HG03432 (cell line): ENCODE results near the gene VPS37B.

Experiments
- ATAC-seq: cut with Tn5 transposase; IDR thresholded peaks from one replicate; pipeline ENCODE4 v1.9.1; 2021; ENCODE audit warnings: mild to moderate bottlenecking, moderate library complexity; ENCODE audit not compliant: unreplicated experiment

Gene VPS37B

DNA sequence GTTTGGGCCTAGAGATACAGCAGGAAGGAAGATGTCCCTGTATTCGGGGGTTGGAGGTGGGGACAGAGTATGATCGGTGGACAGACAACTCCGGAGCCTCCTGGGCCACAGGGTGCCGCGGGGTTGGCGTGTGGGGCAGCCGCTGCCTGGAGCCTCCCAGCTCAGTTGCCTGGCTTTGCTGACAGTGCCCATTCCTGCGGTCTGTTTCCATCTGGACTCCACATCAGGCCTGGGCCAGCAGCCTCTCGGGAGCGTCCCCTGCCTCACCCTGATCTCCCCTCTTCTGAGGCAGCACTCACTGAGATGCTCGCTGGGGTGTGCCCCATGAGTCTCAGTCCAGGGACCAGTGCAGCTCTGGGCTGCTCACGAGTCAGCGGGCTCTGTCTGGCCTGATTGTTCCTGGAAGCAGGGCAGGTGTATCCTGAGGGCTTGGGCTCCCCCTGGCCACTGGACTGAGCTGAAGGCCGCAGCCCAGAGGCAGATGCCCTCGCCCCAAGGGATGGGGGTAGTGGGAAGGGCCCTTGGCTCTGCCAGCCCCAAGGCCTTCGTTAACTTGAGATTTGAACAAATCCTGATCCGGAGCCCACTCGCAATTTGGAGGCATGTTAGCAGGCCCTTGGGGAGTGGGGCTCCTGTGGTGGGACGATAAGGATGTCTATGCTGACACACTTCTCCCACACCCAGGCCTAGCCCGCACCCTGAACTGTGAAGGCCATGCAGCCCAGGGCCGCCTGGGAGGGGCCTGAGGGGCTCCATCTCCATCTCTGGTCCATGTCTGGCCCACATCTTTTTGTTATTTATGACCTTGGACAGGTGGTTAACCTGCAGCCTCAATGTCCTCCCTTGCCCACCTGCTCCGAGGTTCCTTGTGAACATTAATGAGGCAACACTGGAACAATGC lies 53.2 kb downstream of the VPS37B start:
- no peak for ATAC-seq

DNA sequence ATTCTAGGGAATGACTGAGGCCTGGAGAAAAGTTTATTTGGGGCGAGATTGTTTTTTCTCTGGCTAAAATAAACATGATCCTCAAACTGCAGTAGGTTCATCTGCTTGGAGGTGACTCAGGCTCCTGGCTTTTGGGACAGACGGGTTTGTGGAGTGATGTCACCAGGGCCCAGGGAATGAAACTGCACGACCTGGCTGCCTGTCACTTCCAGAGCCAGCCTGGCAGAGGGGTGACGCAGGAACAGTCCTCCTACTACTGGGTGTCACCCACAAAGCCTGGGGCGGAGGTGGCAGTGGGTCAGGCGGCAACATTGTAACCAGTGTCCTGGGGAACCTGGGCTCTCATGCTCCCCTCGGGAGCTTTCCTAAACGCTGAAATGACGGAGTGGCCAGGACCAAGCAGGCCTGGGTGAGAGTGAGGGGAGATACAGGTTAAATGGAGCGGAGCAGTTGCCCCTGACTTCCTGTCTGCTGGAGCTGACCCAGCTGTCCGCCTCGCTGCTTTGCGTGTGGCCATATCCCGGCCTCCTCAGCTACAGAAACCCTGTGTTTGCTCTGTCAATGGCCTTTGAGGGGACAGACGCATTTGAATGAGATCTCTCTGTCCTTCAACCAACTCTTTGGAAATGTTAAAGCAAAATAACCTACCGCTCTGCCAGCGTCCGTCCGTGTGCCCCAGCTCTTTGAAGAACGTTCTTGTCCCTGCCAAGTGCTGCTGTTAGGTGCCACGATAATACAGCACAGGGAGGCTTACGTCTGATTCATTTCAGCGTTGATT lies 54.2 kb downstream of the VPS37B start:
- ATAC-seq = no peak

GRCh38 chr12:122840580-122841513 lies 55.1 kb downstream of the VPS37B start:
- no peak for ATAC-seq

DNA sequence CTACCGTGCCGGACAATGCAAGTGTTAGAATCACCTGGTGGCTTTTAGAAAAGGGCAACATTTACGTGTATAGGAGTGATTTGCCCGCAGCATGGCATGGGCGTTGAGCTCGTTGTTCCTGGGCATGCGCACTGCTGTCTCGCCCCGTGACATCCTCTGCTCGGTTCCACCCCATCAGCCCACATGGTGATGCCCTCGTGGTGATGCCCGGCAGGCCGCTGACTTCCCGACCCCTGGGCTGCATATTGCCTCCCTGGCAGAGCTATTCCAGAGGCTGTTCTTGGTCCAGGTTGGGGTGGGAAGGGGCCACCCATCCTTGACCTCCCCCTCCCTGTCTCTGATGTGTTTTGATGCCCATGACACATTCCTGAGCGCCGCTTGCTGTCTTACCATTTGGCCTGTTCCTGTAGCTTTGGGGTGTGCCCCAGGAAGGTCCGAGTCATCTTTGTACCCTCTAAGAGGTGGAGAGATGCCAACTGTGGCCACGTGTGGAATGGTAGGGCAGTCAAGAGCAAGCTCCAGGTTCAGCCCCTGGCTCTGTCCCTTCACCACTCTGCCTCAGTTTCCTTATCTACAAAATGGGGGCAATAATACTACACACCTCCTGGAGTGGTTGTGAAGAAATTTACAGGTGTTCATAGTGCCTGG lies 55.9 kb downstream of the VPS37B start:
- ATAC-seq = no peak

DNA sequence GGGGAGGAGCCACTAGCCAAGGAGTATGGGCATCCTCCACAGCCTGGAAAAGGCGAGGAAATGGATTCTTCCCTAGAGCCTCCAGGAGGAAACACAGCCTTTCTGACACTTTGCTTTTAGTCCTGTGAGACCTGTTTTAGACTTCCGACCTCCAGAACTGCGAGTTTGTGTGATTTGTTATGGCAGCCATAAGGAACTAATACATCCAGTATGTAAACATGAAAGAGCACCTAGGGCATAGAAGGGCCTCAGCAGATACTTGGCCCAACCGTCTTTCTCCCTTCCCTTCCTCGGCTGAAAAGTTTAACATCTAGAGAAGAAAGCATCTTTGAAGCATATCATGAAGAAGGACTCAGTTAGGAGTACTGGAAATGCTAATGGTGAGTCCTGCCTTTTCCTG lies 57.1 kb downstream of the VPS37B start:
- ATAC-seq = no peak

GRCh38 chr12:122837306-122838265 lies 58.3 kb downstream of the VPS37B start:
- no peak for ATAC-seq

GRCh38 chr12:122836027-122836921 lies 59.6 kb downstream of the VPS37B start:
- no peak for ATAC-seq

DNA sequence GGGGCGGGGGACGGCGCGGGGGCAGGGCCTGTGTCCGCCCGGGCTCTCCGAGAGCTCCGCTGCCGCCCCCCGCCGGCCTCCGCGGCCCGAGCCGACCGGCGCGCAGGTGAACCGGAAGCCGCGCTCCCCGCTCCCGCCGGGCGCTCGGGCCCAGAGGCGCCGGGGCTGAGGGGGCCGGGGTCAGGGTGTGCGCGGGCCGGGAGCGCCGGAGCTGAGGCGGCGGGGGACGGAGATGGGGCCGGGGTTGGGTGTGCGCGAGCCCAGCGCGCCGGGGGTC lies 60.2 kb downstream of the VPS37B start:
- peak; percentile 55 for ATAC-seq

- ATAC-seq = peak; percentile 34
These were observed 60.8 kb downstream of the VPS37B start, which contains the start of gene HIP1R for GRCh38 chr12:122834921-122835749. Gene HIP1R (plus strand): TSS chr12:122835457. CDS start chr12:122835551, 94 bp downstream.

DNA sequence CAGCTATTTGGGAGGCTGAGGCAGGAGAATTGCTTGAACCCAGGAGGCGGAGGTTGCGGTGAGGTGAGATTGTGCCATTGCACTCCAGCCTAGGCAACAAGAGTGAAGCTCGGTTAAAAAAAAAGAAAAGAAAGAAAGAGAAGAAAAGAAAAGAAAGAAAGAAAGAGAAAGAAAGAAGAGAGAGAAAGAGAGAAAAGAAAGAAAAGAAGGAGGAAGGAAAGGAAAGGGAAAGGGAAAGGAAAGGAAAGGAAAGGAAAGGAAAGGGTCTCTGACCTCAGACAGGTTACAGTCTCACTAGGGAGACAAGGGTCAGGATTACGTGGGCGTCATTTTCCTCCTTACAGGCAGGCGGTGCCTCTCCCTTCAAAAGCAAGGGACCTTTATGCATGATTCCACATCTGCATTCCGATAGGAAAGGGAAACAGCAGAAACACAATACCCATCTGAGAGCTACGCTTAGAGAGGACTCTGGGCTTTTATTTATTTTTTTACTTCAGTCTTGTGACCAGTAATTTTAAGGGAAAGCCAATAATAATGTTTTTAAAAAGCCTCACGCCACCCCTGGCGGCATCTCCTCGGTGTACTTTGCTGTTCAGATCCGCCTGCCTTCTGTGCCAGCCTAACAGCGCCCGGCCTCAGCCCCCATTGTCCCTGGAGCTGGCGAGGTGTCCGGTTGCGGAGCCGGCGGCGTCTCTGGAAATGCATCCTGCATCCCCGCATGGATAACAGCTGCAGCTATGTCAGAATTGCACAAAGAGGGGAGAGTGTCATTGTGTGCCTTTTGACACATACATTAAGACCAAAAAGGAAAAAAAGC lies 61.6 kb downstream of the VPS37B start:
- no peak for ATAC-seq

- ATAC-seq = no peak
These were observed 65.3 kb downstream of the VPS37B start for GRCh38 chr12:122830517-122831214.

- ATAC-seq = no peak
These were observed 68.7 kb downstream of the VPS37B start for GRCh38 chr12:122827258-122827657.

DNA sequence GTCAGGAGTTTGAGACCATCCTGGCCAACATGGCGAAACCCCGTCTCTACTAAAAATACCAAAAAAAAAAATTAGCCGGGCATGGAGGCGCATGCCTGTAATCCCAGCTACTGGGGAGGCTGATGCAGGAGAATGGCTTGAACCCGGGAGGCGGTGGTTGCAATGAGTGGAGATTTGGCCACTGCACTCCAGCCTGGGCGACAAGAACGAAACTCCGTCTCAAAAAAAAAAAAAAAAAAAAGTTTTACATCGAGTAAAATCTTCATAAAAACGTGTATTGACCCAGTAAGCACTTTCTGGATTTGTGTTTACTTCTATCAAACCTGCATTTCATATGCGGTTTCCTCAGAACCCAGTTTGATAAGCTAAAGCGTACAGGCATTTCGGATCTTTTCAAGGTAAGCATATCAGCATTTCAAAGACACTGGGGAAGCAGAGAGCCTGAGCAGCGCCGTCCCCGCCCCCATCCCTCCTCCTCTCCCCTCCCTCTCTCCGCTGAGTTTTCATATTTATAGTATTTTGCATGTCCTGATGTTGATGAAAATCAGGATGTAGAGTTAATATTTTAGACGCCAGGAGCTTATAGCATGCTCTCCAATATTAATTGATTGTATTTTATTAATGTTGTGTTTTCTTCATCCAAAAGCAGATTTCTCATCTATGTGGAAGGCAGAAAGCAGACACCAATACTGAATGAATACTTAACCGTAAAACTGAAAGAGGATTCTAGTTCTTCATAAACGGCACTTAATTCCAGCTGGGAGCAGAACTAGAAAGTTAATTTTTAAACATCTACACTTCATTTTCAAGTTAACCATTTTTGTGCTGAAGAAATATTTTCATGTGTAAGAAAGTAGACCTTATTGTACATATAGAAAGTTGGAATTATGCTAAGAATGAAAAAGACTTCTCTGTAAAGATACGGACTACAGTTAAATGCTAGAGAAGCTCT lies 69.9 kb downstream of the VPS37B start:
- no peak for ATAC-seq

- no peak for ATAC-seq
These were observed 72.5 kb downstream of the VPS37B start for GRCh38 chr12:122823429-122823828.

GRCh38 chr12:122820838-122821271 lies 75.1 kb downstream of the VPS37B start:
- peak; percentile 45 for ATAC-seq
